Gastrocnemius medialis (tissue), 4 donors: ENCODE data around the gene B4GALT5. TPM values are rescaled to one million over a fixed set of nuclear protein-coding genes. Genes with fewer than 3 reads are reported as not detected.
"Not testable (repeated sequence)": the region's sequence is repeated elsewhere in the genome, so short reads cannot be mapped to it uniquely, and the experiment has no call there.

Source experiments
- ATAC-seq, 2 donors: fragments of 150-250 bp; one replicate each; pipeline ENCODE4 v1.9.1; 2016
- DNase-seq, 2 donors: peaks; one replicate each; pipeline ENCODE4 v3.0.0-alpha.2; 2019
- H3K27ac ChIP-seq, 4 donors: fragments of 200-600 bp; sonication (generic); 1 replicate in 1 of 4; 2 replicates in 3 of 4; pipeline ENCODE4 v1.5.1; 2016 to 2018; ENCODE audit warnings: mild to moderate bottlenecking in 2 of 4, moderate library complexity in 1 of 4
- H3K27me3 ChIP-seq, 3 donors: fragments of 200-600 bp; sonication (generic) in 2 of 3; 1 replicate in 1 of 3; 2 replicates in 2 of 3; pipeline versions ENCODE4 v1.5.1 to v1.6.0; 2016 to 2019; ENCODE audit warnings: mild to moderate bottlenecking in 1 of 3, moderate library complexity in 1 of 3
- H3K36me3 ChIP-seq, 2 donors: fragments of 200-600 bp; sonication (generic) in 1 of 2; one replicate each; pipeline ENCODE4 v1.5.1; 2017 to 2018
- H3K4me1 ChIP-seq, 2 donors: fragments of 200-600 bp; sonication (generic) in 1 of 2; one replicate each; pipeline ENCODE4 v1.5.1; 2016 to 2017; ENCODE audit warnings: mild to moderate bottlenecking in 2 of 2
- H3K4me3 ChIP-seq, 4 donors: fragments of 200-600 bp; sonication (generic) in 3 of 4; 1 replicate in 1 of 4; 2 replicates in 3 of 4; pipeline ENCODE4 v1.5.1; 2016 to 2019; ENCODE audit warnings: mild to moderate bottlenecking in 2 of 4
- H3K9me3 ChIP-seq, 3 donors: fragments of 200-600 bp; sonication (generic) in 2 of 3; 1 replicate in 1 of 3; 2 replicates in 2 of 3; pipeline ENCODE4 v1.5.1; 2016 to 2019
- POLR2A ChIP-seq, 2 donors: fragments of 450-650 bp; IDR thresholded peaks; one replicate each; pipeline ENCODE4 v1.6.1; 2017; ENCODE audit warnings: antibody characterized with exemption in 2 of 2, mild to moderate bottlenecking in 2 of 2, moderate library complexity in 2 of 2
- in situ Hi-C, 4 donors: fragments of 200-750 bp; cut with MboI; loops; one replicate each; pipeline versions ENCODE4 v1.15.0 to v1.8.0; 2017; ENCODE audit warnings: low sequenced_read_pairs in 4 of 4
- intact Hi-C: fragments of 100-400 bp; cut with DNase I; formaldehyde crosslinking; loops from one replicate; pipeline ENCODE4 v1.15.1; 2023; ENCODE audit warnings: low total_unique reads
- total RNA-seq, 4 donors: library from RNA; depleted of rRNA; stranded (reverse); fragments of >200 nt; gene quantifications; one replicate each; pipeline versions ENCODE4 v1.1.0 to v1.2.3, GENCODE V29; 2016
- TF ChIP-seq, protein P1 (sequence below), 5 experiments: fragments of 450-650 bp in 3 of 5; fragments of 200-600 bp in 2 of 5; sonication (generic) in 2 of 5; IDR thresholded peaks in 4 of 5; conservative IDR thresholded peaks in 1 of 5; 1 replicate in 4 of 5; 2 replicates in 1 of 5; pipeline ENCODE4 v1.5.1; 2016 to 2019; ENCODE audit warnings: antibody characterized with exemption in 5 of 5, mild to moderate bottlenecking in 3 of 5, moderate library complexity in 3 of 5

B4GALT5 gene
- total RNA-seq, 4 donors from 2014 or later: 27.6 to 75.2 (median 56.4) TPM

DNA sequence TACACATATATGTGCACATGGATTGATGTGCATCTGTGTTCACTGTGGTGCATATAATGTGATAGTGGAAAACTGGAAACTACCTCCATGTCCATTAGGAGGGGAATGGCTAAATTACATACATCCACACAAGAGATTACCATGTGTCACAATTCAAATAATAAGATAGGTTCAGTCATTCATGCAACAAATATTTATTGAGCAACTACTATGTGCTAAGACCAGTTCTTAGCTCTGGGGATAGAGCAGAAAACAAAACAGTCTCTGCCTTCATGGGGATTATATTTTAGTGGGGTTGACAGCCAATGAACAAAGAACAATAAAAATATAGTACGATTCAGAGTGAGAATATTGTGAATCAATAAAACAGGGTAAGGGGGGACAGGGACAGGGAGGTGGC, 84.1 kb downstream of the B4GALT5 start:
- Histone ChIP-seq H3K4me3 (no peak overlapping the region), H3K9me3 (peaks cover 0 to 4% (median 0%) of the 10 kb centered on the region in 3 donors), H3K4me1 (peaks cover 27 to 45% of the 10 kb centered on the region in 2 donors), H3K36me3 (peaks cover 0 to 15% of the 10 kb centered on the region in 2 donors), H3K27me3 (no peaks in the 10 kb centered on the region), H3K27ac (peak overlapping the region in 2 of 4 donors; percentile 66 to 86)
- in situ Hi-C loops: no loop called here
- DNase-seq: no peak
- TF ChIP-seq, protein P1, sequence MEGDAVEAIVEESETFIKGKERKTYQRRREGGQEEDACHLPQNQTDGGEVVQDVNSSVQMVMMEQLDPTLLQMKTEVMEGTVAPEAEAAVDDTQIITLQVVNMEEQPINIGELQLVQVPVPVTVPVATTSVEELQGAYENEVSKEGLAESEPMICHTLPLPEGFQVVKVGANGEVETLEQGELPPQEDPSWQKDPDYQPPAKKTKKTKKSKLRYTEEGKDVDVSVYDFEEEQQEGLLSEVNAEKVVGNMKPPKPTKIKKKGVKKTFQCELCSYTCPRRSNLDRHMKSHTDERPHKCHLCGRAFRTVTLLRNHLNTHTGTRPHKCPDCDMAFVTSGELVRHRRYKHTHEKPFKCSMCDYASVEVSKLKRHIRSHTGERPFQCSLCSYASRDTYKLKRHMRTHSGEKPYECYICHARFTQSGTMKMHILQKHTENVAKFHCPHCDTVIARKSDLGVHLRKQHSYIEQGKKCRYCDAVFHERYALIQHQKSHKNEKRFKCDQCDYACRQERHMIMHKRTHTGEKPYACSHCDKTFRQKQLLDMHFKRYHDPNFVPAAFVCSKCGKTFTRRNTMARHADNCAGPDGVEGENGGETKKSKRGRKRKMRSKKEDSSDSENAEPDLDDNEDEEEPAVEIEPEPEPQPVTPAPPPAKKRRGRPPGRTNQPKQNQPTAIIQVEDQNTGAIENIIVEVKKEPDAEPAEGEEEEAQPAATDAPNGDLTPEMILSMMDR (IDR thresholded peaks at IDR 0.05 in 4 of 5, conservative IDR thresholded peaks at IDR 0.05 in 1 of 5): no peak
- TF ChIP-seq POLR2A (IDR thresholded peaks at IDR 0.05): no peak
- intact Hi-C loops: no loop called here
- ATAC-seq: no peak

DNA sequence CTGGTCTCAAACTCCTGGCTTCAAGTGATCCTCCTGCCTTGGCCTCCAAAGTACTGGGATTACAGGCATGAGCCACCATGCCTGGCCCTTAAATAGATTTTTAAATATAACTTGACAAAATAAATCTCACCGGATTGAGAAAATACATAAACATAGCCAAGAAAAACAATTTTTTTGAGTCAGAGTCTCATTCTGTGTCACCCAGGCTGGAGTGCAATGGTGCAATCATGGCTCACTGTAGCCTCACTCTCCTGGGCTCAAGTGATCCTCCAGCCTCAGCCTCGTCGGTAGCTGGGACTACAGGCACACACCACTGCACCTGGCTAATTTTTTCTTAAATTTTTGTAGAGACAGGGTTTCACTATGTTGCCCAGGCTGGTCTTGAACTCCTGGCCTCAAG, 85.4 kb downstream of the B4GALT5 start:
- H3K36me3 ChIP-seq, H3K27ac ChIP-seq, H3K9me3 ChIP-seq, ATAC-seq, intact Hi-C loops, DNase-seq, H3K27me3 ChIP-seq, in situ Hi-C loops, H3K4me3 ChIP-seq: not testable (repeated sequence)
- peaks cover 17 to 33% of the 10 kb centered on the region in 2 donors for H3K4me1 ChIP-seq

DNA sequence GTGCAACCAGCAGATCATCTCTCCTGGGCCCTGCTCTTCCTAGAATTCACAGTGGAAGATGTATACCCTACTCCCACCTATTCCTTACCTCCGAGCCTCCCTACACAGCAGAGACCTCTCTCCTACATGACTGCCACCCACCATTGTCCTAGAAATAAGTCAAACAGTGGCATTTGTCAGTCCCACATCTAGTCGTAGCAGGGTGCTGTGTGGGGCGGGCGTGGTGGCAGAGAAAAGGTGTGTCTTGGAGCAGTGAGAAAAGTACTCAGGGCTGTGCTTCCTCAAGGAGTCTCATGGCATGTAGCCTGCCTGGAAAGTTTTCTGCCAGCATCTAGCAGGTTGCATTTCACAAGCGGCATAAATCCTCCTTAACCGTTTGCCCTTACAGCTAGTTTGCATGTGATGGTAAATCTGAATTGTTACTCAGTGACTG, 86.3 kb downstream of the B4GALT5 start:
- H3K27me3 ChIP-seq: no peaks in the 10 kb centered on the region
- in situ Hi-C loops: no loop called here
- H3K4me3 ChIP-seq: no peak overlapping the region
- H3K9me3 ChIP-seq: peaks cover 0 to 4% (median 0%) of the 10 kb centered on the region in 3 donors
- TF ChIP-seq, protein P1 (IDR thresholded peaks at IDR 0.05 in 4 of 5, conservative IDR thresholded peaks at IDR 0.05 in 1 of 5): no peak
- no peak for TF ChIP-seq POLR2A (IDR thresholded peaks at IDR 0.05)
- no peak for DNase-seq
- intact Hi-C loops: no loop called here
- peaks cover 17 to 26% of the 10 kb centered on the region in 2 donors for H3K4me1 ChIP-seq
- H3K27ac ChIP-seq: peak overlapping the region in 1 of 4 donors; percentile 7
- ATAC-seq: peak in 1 of 2 donors; percentile 20
- H3K36me3 ChIP-seq: no peaks in the 10 kb centered on the region

DNA sequence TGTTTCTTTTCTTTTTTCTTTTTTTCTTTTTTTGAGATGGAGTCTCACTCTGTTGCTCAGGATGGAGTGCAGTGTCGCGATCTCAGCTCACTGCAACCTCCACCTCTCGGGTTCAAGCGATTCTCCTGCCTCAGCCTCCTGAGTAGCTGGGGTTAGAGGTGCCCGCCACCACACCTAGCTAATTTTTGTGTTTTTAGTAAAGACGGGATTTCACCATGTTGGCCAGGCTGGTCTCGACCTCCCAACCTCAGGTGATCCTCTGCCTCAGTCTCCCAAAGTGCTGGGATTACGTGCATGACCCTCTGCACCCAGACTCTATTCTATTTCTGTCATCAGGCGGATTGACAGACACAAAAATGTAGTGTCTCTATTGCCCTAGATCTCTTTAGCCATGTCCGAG, 88.7 kb downstream of the B4GALT5 start:
- in situ Hi-C loops, DNase-seq, H3K4me1 ChIP-seq, ATAC-seq, H3K27me3 ChIP-seq, H3K36me3 ChIP-seq, intact Hi-C loops, H3K4me3 ChIP-seq, H3K9me3 ChIP-seq: not testable (repeated sequence)
- H3K27ac ChIP-seq: peak overlapping the region in 1 of 4 donors; percentile 49

DNA sequence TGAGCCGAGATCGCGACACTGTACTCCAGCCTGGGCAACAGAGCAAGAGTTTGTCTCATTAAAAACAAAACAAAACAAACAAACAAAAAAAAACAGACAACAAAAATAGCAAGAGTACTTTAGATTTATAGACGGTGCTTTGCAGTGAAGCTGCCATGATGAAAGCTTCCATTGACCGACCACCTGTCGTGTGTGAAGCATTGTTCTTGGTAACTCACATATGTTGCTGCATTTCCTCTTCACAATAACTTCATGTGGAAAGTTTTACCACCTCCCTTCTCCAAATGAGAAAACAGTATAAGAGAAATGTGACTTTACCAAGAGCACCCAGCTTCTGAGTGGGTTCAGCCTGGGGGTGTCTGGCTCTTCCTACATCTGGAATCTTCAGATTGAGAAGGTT, 89.4 kb downstream of the B4GALT5 start:
- Histone ChIP-seq H3K36me3 (no peaks in the 10 kb centered on the region), H3K4me3 (no peak overlapping the region), H3K27me3 (no peaks in the 10 kb centered on the region), H3K9me3 (peaks cover 0 to 4% (median 0%) of the 10 kb centered on the region in 3 donors), H3K27ac (no peak overlapping the region), H3K4me1 (peaks cover 7 to 8% of the 10 kb centered on the region in 2 donors)
- DNase-seq: no peak
- ATAC-seq: no peak
- in situ Hi-C loops (no loop called here), intact Hi-C loops (no loop called here)
- TF ChIP-seq POLR2A (IDR thresholded peaks at IDR 0.05): no peak
- TF ChIP-seq, protein P1 (IDR thresholded peaks at IDR 0.05 in 4 of 5, conservative IDR thresholded peaks at IDR 0.05 in 1 of 5): no peak

DNA sequence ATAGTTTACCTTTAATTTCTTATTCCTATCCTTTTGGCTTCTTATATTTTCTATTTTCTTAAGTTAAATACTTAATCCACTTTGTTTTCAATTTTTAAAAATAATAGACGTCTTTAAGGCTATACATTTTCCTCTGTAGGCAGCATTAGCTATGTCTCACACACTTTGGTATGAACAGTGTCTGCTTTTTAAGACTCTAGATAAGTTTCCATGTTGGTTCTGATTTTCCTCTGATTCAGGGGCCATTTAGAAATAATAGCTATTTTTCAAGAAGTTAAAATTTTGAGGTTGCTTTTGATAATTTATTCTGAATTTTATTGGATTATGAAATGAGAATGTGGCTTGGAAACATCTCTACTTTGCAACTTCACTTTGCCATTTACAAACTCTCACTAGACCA, 91.4 kb downstream of the B4GALT5 start:
- TF ChIP-seq, protein P1 (IDR thresholded peaks at IDR 0.05 in 4 of 5, conservative IDR thresholded peaks at IDR 0.05 in 1 of 5): no peak
- TF ChIP-seq POLR2A (IDR thresholded peaks at IDR 0.05): no peak
- no peaks in the 10 kb centered on the region for H3K27me3 ChIP-seq
- ATAC-seq: no peak
- no peak for DNase-seq
- H3K36me3 ChIP-seq: no peaks in the 10 kb centered on the region
- no peak overlapping the region for H3K4me3 ChIP-seq
- no peak overlapping the region for H3K27ac ChIP-seq
- H3K9me3 ChIP-seq: no peaks in the 10 kb centered on the region
- in situ Hi-C loops (no loop called here), intact Hi-C loops (no loop called here)
- peaks cover 7 to 8% of the 10 kb centered on the region in 2 donors for H3K4me1 ChIP-seq
